K562 (cell line): ENCODE data around the gene NBEA. TPM values are rescaled to one million over a fixed set of nuclear protein-coding genes. Genes with fewer than 3 reads are reported as not detected.

Source experiments
- ATAC-seq: fragments of 200-7000 bp; cut with Tn5 transposase; 3 replicates; pipeline ENCODE4 v1.9.1; 2020; ENCODE audit warnings: moderate library complexity
- BruUV-seq: library from RNA; stranded (reverse); fragments of 400-500 nt; replicated peaks from 2 replicates; lab custom pipeline; 2021; lab: Mats Ljungman, UMichigan
- CTCF ChIA-PET: fragments of 300-600 bp; formaldehyde crosslinking; extraction: SDS; loops from one replicate; lab custom pipeline; 2021; ENCODE audit warnings: low intra/inter-chr PET ratio; lab: Yijun Ruan, JAX
- POLR2A ChIA-PET: fragments of 300-600, 350-650 bp; sonication (Branson Sonifier 250); formaldehyde crosslinking; extraction: SDS; loops from one replicate; lab custom pipeline; 2021; ENCODE audit warnings: antibody characterized with exemption, inconsistent platforms; lab: Yijun Ruan, JAX
- DNase-seq, 4 experiments: peaks; one replicate each; pipeline versions ENCODE4 v3.0.0 to v3.0.0-alpha.2; 2011 to 2018; ENCODE audit warnings: low spot score in 3 of 4, mixed read lengths in 3 of 4; ENCODE audit errors: extremely low read depth in 1 of 4
- FAIRE-seq: peaks from 2 replicates; lab custom pipeline; 2011; peaks lifted over from hg19 to GRCh38; lab: Jason Lieb, UNC
- H2AFZ ChIP-seq: 2 replicates; pipeline ENCODE4 v1.6.0; 2011; ENCODE audit warnings: low read depth, low read length, control low read depth, inconsistent platforms
- H3K27ac ChIP-seq: fragments of 200-600 bp; 3 replicates; pipeline ENCODE4 v1.8.0; 2011; ENCODE audit warnings: low read depth, mild to moderate bottlenecking, control low read depth, inconsistent platforms, low read length, moderate library complexity, mixed read lengths; ENCODE audit errors: extremely low read depth
- H3K27me3 ChIP-seq, 2 experiments: fragments of 300-600 bp in 1 of 2; 2 replicates in 1 of 2; 3 replicates in 1 of 2; pipeline versions ENCODE4 v1.6.0 to v1.8.0; 2011; ENCODE audit warnings: inconsistent platforms in 2 of 2, low read length in 2 of 2, mild to moderate bottlenecking in 1 of 2, mixed read lengths in 1 of 2, moderate library complexity in 1 of 2; ENCODE audit not compliant: control insufficient read depth in 2 of 2, insufficient read depth in 2 of 2
- H3K36me3 ChIP-seq: fragments of 300-600 bp; 3 replicates; pipeline ENCODE4 v1.8.0; 2011; ENCODE audit warnings: mild to moderate bottlenecking, low read length, inconsistent platforms; ENCODE audit not compliant: control insufficient read depth, insufficient read depth
- H3K4me1 ChIP-seq, 2 experiments: fragments of 200-600 bp in 1 of 2; replicated peaks in 1 of 2; 2 replicates in 1 of 2; 3 replicates in 1 of 2; pipeline versions ENCODE4 v1.5.1 to v1.8.0; 2011; ENCODE audit warnings: inconsistent platforms in 2 of 2, low read length in 2 of 2, mild to moderate bottlenecking in 1 of 2, mixed read lengths in 1 of 2, moderate library complexity in 1 of 2; ENCODE audit not compliant: control insufficient read depth in 2 of 2, insufficient read depth in 2 of 2
- H3K4me2 ChIP-seq: 2 replicates; pipeline ENCODE4 v1.6.1; 2011; ENCODE audit warnings: low read length, control low read depth, inconsistent platforms, mixed read lengths; ENCODE audit not compliant: insufficient read depth
- H3K4me3 ChIP-seq: fragments of 200-600 bp; sonication (generic), shearing (Covaris generic); 2 replicates; pipeline ENCODE4 v1.5.1; 2016; ENCODE audit warnings: control low read depth, inconsistent platforms
- H3K79me2 ChIP-seq: fragments of 200-600 bp; 3 replicates; pipeline ENCODE4 v1.8.0; 2011; ENCODE audit warnings: low read length, inconsistent platforms; ENCODE audit not compliant: control insufficient read depth, insufficient read depth
- H3K9ac ChIP-seq, 2 experiments: 2 replicates each; pipeline versions ENCODE4 v1.6.0 to v1.6.1; 2011; ENCODE audit warnings: low read depth in 2 of 2, low read length in 2 of 2, control low read depth in 1 of 2, inconsistent platforms in 1 of 2, mild to moderate bottlenecking in 1 of 2, mixed read lengths in 1 of 2; ENCODE audit not compliant: insufficient read depth in 1 of 2
- H3K9me1 ChIP-seq: one replicate; pipeline ENCODE4 v1.6.0; 2011; ENCODE audit warnings: inconsistent platforms, mild to moderate bottlenecking, low read length, moderate library complexity; ENCODE audit not compliant: control insufficient read depth, insufficient read depth
- H3K9me3 ChIP-seq: replicated peaks from 2 replicates; pipeline ENCODE4 v1.5.1; 2011; ENCODE audit warnings: low read depth, low read length, inconsistent platforms; ENCODE audit not compliant: control insufficient read depth, insufficient read depth
- H4K20me1 ChIP-seq: replicated peaks from 2 replicates; pipeline ENCODE4 v1.6.1; 2011; ENCODE audit warnings: low read length, inconsistent platforms, mixed read lengths; ENCODE audit not compliant: control insufficient read depth, insufficient read depth
- CHD4 ChIP-seq: fragments of 200-600 bp; sonication (generic); IDR thresholded peaks from 3 replicates; pipeline ENCODE4 v1.6.1; 2012; ENCODE audit warnings: low read depth, mild to moderate bottlenecking, mixed read lengths, low read length, inconsistent platforms; ENCODE audit not compliant: insufficient read depth, insufficient replicate concordance, poor library complexity, severe bottlenecking
- FOXJ3 ChIP-seq: sonication (generic); formaldehyde crosslinking; IDR thresholded peaks from 2 replicates; pipeline ENCODE4 v1.4.0; 2020; ENCODE audit warnings: mild to moderate bottlenecking, missing genetic modification reagents
- KAT2B ChIP-seq: IDR thresholded peaks from one replicate; pipeline ENCODE4 v1.6.1; 2012; ENCODE audit warnings: low read depth, mild to moderate bottlenecking, control low read depth, inconsistent platforms, low read length, moderate library complexity
- LCOR ChIP-seq: sonication (generic); formaldehyde crosslinking; IDR thresholded peaks from 2 replicates; pipeline ENCODE4 v1.8.0; 2022; ENCODE audit warnings: mild to moderate bottlenecking, missing genetic modification reagents
- NFIC ChIP-seq: fragments of 450-650 bp; IDR thresholded peaks from 2 replicates; pipeline ENCODE4 v1.6.1; 2017; ENCODE audit warnings: mild to moderate bottlenecking, inconsistent platforms
- REST ChIP-seq, 2 experiments: fragments of 450-650 bp; formaldehyde crosslinking in 1 of 2; IDR thresholded peaks; 2 replicates each; pipeline versions ENCODE4 v1.4.0 to v1.6.1; 2014 to 2020; ENCODE audit warnings: mild to moderate bottlenecking in 2 of 2, borderline replicate concordance in 1 of 2, low read depth in 1 of 2
- ZNF133 ChIP-seq: fragments of 250-450 bp; sonication (Bioruptor Pico); IDR thresholded peaks from 2 replicates; pipeline ENCODE4 v1.4.0; 2020; ENCODE audit warnings: mild to moderate bottlenecking
- WGBS: fragments of 100-300 bp; shearing (Covaris generic); methylation state at CpG from one replicate; pipeline ENCODE4 v1.1.6; 2016; ENCODE audit warnings: low coverage, mixed read lengths; ENCODE audit not compliant: insufficient coverage; ENCODE audit errors: missing lambda C conversion rate; 5-methylcytosine and 5-hydroxymethylcytosine counted together
- in situ Hi-C: fragments of 300-500 bp; cut with MboI; formaldehyde crosslinking; loops from 4 replicates; pipeline ENCODE4 v1.15.0; 2018; ENCODE audit warnings: inconsistent platforms, mixed read lengths
- intact Hi-C: fragments of 100-400 bp; cut with micrococcal nuclease; formaldehyde crosslinking; loops from 2 replicates; pipeline ENCODE4 v1.14.2; 2022
- polyA plus RNA-seq, 8 experiments: library from polyadenylated mRNA; depleted of rRNA in 4 of 8; stranded (reverse) in 5 of 8; unstranded in 3 of 8; fragments of >200 nt; fragmentation: Nextera tagmentation in 2 of 8; fragmentation: Illumina TruSeq in 1 of 8; extraction: Ambion mirVana in 2 of 8; extraction: Trizol in 1 of 8; gene quantifications; 2 replicates each; pipeline versions ENCODE4 v1.2.1 to v1.2.3, GENCODE V29; 2011 to 2014; ENCODE audit warnings: inconsistent platforms in 1 of 8, missing spikeins in 1 of 8
- total RNA-seq, 7 experiments: library from RNA; depleted of rRNA in 6 of 7; stranded (reverse); fragments of >200 nt in 6 of 7; fragmentation: Illumina TruSeq in 2 of 7; extraction: Trizol in 2 of 7; gene quantifications; 2 replicates each; pipeline versions ENCODE4 v1.2.1 to v1.2.3, GENCODE V29; 2011 to 2021; ENCODE audit warnings: low replicate concordance in 1 of 7
- TF ChIP-seq, protein P1 (sequence below): sonication (generic); formaldehyde crosslinking; IDR thresholded peaks from 2 replicates; pipeline ENCODE4 v1.8.1; 2023; ENCODE audit warnings: mild to moderate bottlenecking, missing genetic modification reagents
- TF ChIP-seq, protein P2 (sequence below): fragments of 450-650 bp; formaldehyde crosslinking; IDR thresholded peaks from 2 replicates; pipeline ENCODE4 v1.4.0; 2020; ENCODE audit warnings: mild to moderate bottlenecking, moderate library complexity

Gene NBEA
- total and polyA plus RNA-seq, 9 of the 15 experiments (the other 6 are each of a cell fraction or from before 2014, with no cell fraction given), result 0.03 to 0.94 (median 0.05) TPM; not detected in 2

GRCh38 chr13:34942732-34943435 lies 814 bp downstream of the NBEA start:
- ChIA-PET CTCF (no interaction called here), POLR2A (no interaction called here)
- BruUV-seq, result no TSS peak
- Histone ChIP-seq H3K79me2 (no peaks in the 10 kb centered on the region), H3K27me3 (no peaks in the 10 kb centered on the region), H2AFZ (no peak overlapping the region), H3K9me3 (no peaks in the 10 kb centered on the region), H3K9me1 (no peaks in the 10 kb centered on the region), H4K20me1 (no peaks in the 10 kb centered on the region), H3K36me3 (no peaks in the 10 kb centered on the region), H3K4me2 (peak overlapping the region; percentile 52; the same call in 1 of the 2 replicates), H3K4me3 (peak overlapping the region; percentile 44), H3K4me1 (peaks cover 0 to 9% of the 10 kb centered on the region in 2 experiments; a peak in 2 of 5 replicates), H3K27ac (no peak overlapping the region), H3K9ac (no peak overlapping the region; a peak in 1 of 4 replicates)
- FAIRE-seq (no peak), ATAC-seq (no peak), DNase-seq (no peak)
- intact Hi-C loops, result no loop called here
- 7% methylated on average over 11 of the region's 62 CpGs for WGBS
- in situ Hi-C loops, result no loop called here
- TF ChIP-seq, protein P1, sequence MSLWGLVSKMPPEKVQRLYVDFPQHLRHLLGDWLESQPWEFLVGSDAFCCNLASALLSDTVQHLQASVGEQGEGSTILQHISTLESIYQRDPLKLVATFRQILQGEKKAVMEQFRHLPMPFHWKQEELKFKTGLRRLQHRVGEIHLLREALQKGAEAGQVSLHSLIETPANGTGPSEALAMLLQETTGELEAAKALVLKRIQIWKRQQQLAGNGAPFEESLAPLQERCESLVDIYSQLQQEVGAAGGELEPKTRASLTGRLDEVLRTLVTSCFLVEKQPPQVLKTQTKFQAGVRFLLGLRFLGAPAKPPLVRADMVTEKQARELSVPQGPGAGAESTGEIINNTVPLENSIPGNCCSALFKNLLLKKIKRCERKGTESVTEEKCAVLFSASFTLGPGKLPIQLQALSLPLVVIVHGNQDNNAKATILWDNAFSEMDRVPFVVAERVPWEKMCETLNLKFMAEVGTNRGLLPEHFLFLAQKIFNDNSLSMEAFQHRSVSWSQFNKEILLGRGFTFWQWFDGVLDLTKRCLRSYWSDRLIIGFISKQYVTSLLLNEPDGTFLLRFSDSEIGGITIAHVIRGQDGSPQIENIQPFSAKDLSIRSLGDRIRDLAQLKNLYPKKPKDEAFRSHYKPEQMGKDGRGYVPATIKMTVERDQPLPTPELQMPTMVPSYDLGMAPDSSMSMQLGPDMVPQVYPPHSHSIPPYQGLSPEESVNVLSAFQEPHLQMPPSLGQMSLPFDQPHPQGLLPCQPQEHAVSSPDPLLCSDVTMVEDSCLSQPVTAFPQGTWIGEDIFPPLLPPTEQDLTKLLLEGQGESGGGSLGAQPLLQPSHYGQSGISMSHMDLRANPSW, result no peak
- TF ChIP-seq REST (IDR thresholded peaks at IDR 0.05; ENCODE audit: borderline replicate concordance), result no peak
- TF ChIP-seq REST (CRISPR knock-in tag; IDR thresholded peaks at IDR 0.05; ENCODE audit: low read depth), result no peak
- TF ChIP-seq KAT2B, result no peak
- TF ChIP-seq LCOR (CRISPR knock-in tag), result no peak
- TF ChIP-seq, protein P2, sequence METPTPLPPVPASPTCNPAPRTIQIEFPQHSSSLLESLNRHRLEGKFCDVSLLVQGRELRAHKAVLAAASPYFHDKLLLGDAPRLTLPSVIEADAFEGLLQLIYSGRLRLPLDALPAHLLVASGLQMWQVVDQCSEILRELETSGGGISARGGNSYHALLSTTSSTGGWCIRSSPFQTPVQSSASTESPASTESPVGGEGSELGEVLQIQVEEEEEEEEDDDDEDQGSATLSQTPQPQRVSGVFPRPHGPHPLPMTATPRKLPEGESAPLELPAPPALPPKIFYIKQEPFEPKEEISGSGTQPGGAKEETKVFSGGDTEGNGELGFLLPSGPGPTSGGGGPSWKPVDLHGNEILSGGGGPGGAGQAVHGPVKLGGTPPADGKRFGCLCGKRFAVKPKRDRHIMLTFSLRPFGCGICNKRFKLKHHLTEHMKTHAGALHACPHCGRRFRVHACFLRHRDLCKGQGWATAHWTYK, result no peak
- TF ChIP-seq NFIC, result no peak
- TF ChIP-seq CHD4, result no peak
- TF ChIP-seq FOXJ3, result no peak
- TF ChIP-seq ZNF133 (CRISPR knock-in tag), result no peak
